ENCODE measurements around the gene ADAMTSL1. TPM values are rescaled to one million over a fixed set of nuclear protein-coding genes. Genes with fewer than 3 reads are reported as not detected.

The ADAMTSL1 gene
- total RNA-seq, 1 donor from 2014 or later = not detected

DNA sequence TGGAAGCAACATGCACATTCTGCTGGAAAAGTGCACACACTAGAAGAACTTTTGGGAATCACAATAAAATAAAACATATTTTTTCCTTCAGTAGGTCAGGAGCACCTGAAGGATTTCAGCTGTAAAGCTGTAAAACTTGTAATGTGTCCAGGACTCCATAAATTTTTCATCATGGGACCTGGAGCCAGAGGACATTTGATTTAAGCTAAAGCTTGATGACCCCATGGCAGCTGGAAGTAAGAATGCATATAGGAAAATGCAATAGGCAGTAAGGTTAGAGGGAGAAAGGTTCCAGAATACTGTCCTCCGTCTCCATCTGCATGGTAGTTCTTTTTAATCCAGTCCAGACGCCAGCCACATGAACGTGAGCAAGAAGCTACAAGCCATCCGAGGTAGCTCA lies 166.0 kb downstream of the ADAMTSL1 start:
- DNase-seq (ENCODE audit: low spot score) = no peak
- Mint-ChIP-seq H3K4me3 (ENCODE audit: low read depth) (no peak overlapping the region), H3K27me3 (ENCODE audit: low read depth) (no peaks in the 10 kb centered on the region), H3K9me3 (no peaks in the 10 kb centered on the region), H3K4me1 (ENCODE audit: low read depth) (no peaks in the 10 kb centered on the region), H3K36me3 (ENCODE audit: low read depth) (no peaks in the 10 kb centered on the region), H3K27ac (no peak overlapping the region)
- intact Hi-C loops (cut with micrococcal nuclease) = no loop called here

GRCh38 chr9:18658804-18659705 lies 185.1 kb downstream of the ADAMTSL1 start:
- DNase-seq (ENCODE audit: low spot score) = no peak
- H3K36me3 Mint-ChIP-seq (ENCODE audit: low read depth) = no peaks in the 10 kb centered on the region
- H3K9me3 Mint-ChIP-seq = no peaks in the 10 kb centered on the region
- H3K4me3 Mint-ChIP-seq (ENCODE audit: low read depth) = no peak overlapping the region
- no peak overlapping the region for H3K27ac Mint-ChIP-seq
- H3K27me3 Mint-ChIP-seq (ENCODE audit: low read depth) = no peaks in the 10 kb centered on the region
- no peaks in the 10 kb centered on the region for H3K4me1 Mint-ChIP-seq (ENCODE audit: low read depth)
- intact Hi-C loops (cut with micrococcal nuclease) = no loop called here

DNA sequence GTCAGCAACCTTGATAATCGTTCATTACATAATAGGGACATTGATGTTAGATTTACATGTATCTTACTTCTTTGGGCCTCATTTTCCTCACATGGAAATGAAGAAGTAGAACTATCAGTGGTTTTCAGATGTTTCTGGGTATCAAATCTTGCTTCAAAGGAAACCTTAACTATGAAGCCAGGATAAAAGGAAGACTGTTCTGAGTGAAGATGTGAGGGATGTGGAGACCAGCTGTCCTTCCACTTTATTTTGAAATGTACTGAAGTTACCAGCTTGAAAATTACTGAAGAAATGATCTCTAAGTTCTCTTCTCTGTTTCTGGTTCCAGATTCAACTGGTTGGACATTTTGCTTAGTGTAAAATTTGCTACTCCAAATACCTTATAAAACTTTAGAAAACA lies 186.0 kb downstream of the ADAMTSL1 start:
- Mint-ChIP-seq H3K27ac (no peak overlapping the region), H3K9me3 (no peaks in the 10 kb centered on the region), H3K27me3 (ENCODE audit: low read depth) (no peaks in the 10 kb centered on the region), H3K36me3 (ENCODE audit: low read depth) (no peaks in the 10 kb centered on the region), H3K4me1 (ENCODE audit: low read depth) (no peaks in the 10 kb centered on the region), H3K4me3 (ENCODE audit: low read depth) (no peak overlapping the region)
- DNase-seq (ENCODE audit: low spot score) = no peak
- intact Hi-C loops (cut with micrococcal nuclease) = no loop called here

GRCh38 chr9:18662320-18662719 lies 188.4 kb downstream of the ADAMTSL1 start:
- H3K36me3 Mint-ChIP-seq (ENCODE audit: low read depth) = no peaks in the 10 kb centered on the region
- H3K27ac Mint-ChIP-seq = no peak overlapping the region
- H3K4me1 Mint-ChIP-seq (ENCODE audit: low read depth) = no peaks in the 10 kb centered on the region
- no peaks in the 10 kb centered on the region for H3K27me3 Mint-ChIP-seq (ENCODE audit: low read depth)
- no peak for DNase-seq (ENCODE audit: low spot score)
- H3K4me3 Mint-ChIP-seq (ENCODE audit: low read depth) = no peak overlapping the region
- H3K9me3 Mint-ChIP-seq = no peaks in the 10 kb centered on the region
- intact Hi-C loops (cut with micrococcal nuclease) = no loop called here

DNA sequence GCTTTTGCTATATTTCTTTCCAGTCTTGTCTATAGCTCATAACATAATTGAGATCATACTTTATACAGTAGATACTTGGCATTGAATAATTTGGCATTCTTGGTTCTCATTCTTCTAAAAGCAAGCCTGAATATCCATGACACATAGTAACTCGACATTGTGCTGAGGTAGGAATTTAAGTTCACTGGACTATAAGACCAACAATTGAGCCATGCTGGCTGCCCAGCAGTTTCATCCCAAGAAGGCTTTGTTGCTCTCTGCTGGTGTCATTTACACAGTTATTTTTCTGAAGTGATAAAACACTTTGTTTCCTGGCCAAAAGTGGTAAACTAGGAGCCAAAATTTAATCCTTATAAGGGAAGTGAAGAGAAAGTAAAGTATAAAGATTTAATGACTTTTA lies 192.0 kb downstream of the ADAMTSL1 start:
- Mint-ChIP-seq H3K4me1 (ENCODE audit: low read depth) (no peaks in the 10 kb centered on the region), H3K9me3 (no peaks in the 10 kb centered on the region), H3K27ac (no peak overlapping the region), H3K36me3 (ENCODE audit: low read depth) (no peaks in the 10 kb centered on the region), H3K4me3 (ENCODE audit: low read depth) (no peak overlapping the region), H3K27me3 (ENCODE audit: low read depth) (no peaks in the 10 kb centered on the region)
- intact Hi-C loops (cut with micrococcal nuclease) = no loop called here
- DNase-seq (ENCODE audit: low spot score) = no peak

GRCh38 chr9:18666348-18666747 lies 192.4 kb downstream of the ADAMTSL1 start:
- Mint-ChIP-seq H3K4me3 (ENCODE audit: low read depth) (no peak overlapping the region), H3K9me3 (no peaks in the 10 kb centered on the region), H3K27me3 (ENCODE audit: low read depth) (no peaks in the 10 kb centered on the region), H3K4me1 (ENCODE audit: low read depth) (no peaks in the 10 kb centered on the region), H3K27ac (no peak overlapping the region), H3K36me3 (ENCODE audit: low read depth) (no peaks in the 10 kb centered on the region)
- intact Hi-C loops (cut with micrococcal nuclease) = no loop called here
- DNase-seq (ENCODE audit: low spot score) = no peak

DNA sequence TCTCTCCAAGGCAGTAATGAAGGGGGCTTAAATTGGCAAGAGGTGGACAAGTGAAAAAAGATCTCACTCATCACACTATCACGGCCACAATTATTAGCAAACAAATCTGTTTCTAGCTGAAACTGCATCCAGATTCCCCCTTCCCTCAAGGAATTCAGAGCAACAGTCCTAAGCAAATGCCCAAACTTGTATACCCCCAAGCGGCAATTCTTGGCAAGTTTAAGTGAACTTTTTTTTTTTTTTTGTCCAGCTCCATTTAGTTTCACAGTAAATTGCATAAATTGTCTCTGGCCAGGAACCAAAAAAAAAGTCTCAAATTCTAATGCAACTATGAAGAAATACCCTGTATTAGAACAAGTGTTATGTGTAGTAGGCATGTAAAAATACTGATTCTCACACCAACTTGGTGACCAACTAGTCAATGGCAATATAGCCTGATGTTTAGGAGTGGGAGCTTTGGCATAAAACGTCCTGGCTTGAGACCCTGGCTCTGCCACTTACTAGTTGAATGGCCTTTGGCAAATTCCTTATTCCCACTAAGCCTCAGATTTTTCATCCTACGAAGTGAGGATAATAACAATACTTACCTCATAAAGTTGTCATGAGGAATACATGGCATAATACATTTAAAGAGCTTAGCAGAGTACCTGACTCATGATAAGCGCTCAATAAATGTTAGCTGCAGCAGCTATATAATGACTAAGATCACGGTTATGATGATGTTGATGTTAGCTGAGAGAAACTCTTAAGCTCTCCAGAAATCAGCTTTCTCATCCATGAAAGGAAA lies 193.2 kb downstream of the ADAMTSL1 start:
- H3K36me3 Mint-ChIP-seq (ENCODE audit: low read depth) = no peaks in the 10 kb centered on the region
- no peak for DNase-seq (ENCODE audit: low spot score)
- no peaks in the 10 kb centered on the region for H3K4me1 Mint-ChIP-seq (ENCODE audit: low read depth)
- H3K4me3 Mint-ChIP-seq (ENCODE audit: low read depth) = no peak overlapping the region
- H3K27me3 Mint-ChIP-seq (ENCODE audit: low read depth) = no peaks in the 10 kb centered on the region
- H3K9me3 Mint-ChIP-seq = no peaks in the 10 kb centered on the region
- no peak overlapping the region for H3K27ac Mint-ChIP-seq
- intact Hi-C loops (cut with micrococcal nuclease) = no loop called here

DNA sequence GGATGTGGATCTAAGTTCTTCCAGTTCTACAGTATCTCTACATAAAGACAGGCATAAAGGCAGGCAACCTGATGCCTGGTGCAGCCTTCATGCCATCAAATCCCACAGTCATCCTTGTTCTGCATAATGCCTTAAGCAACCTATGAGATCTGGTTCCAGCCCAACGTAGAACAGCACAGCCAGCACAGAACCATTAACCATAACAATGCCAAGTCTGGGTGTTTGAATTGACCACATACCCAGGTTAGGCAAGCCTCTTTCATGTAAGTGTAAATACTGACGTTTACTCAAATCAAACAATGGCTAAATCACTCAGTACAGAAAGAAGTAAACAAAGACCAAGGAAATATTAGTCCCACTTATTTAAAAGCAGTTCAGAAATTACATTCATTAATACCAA lies 195.0 kb downstream of the ADAMTSL1 start:
- intact Hi-C loops (cut with micrococcal nuclease) = no loop called here
- no peak for DNase-seq (ENCODE audit: low spot score)
- no peaks in the 10 kb centered on the region for H3K4me1 Mint-ChIP-seq (ENCODE audit: low read depth)
- H3K27me3 Mint-ChIP-seq (ENCODE audit: low read depth) = no peaks in the 10 kb centered on the region
- no peaks in the 10 kb centered on the region for H3K9me3 Mint-ChIP-seq
- H3K36me3 Mint-ChIP-seq (ENCODE audit: low read depth) = no peaks in the 10 kb centered on the region
- no peak overlapping the region for H3K27ac Mint-ChIP-seq
- no peak overlapping the region for H3K4me3 Mint-ChIP-seq (ENCODE audit: low read depth)

DNA sequence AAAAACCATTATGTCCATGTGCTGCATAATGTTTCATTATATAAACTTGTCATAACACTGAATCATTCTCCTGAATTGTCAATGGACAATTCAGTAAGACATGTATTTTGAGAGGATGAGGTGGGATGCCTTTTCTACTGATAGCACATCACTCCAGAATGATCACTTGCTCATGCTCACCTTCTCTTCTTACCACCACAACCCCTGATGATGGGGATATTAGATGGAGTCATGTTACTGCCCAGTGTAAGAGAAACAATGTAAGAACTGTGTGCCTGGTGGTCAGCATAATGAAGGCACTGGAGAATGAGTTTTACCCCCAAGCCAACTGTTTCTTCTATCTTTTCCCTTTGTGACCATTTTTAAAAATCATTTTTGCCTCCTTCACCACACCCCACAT lies 198.8 kb downstream of the ADAMTSL1 start:
- Mint-ChIP-seq H3K27me3 (ENCODE audit: low read depth) (no peaks in the 10 kb centered on the region), H3K9me3 (no peaks in the 10 kb centered on the region), H3K4me3 (ENCODE audit: low read depth) (no peak overlapping the region), H3K27ac (no peak overlapping the region), H3K36me3 (ENCODE audit: low read depth) (no peaks in the 10 kb centered on the region), H3K4me1 (ENCODE audit: low read depth) (no peaks in the 10 kb centered on the region)
- DNase-seq (ENCODE audit: low spot score) = no peak
- intact Hi-C loops (cut with micrococcal nuclease) = no loop called here

DNA sequence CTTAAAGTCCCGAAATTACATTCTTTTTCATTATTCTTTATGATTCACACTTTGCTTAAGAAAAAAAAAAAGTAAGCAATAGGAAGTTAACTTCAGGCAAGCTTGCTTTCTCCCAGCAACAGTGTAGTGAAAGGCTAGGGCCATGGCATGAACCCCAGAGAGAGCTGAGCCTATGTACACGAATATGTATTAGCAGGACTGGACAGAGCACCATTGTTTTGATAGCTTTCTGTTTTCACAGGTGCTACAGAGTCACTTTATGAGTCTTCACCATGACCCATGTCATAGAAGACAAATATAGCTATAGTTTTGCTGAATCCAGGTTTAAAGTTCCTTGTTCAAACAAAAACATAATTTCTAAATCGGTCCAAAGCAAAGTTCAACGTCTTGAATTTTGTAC lies 199.2 kb downstream of the ADAMTSL1 start:
- H3K27me3 Mint-ChIP-seq (ENCODE audit: low read depth) = no peaks in the 10 kb centered on the region
- H3K27ac Mint-ChIP-seq = no peak overlapping the region
- intact Hi-C loops (cut with micrococcal nuclease) = no loop called here
- H3K9me3 Mint-ChIP-seq = no peaks in the 10 kb centered on the region
- no peaks in the 10 kb centered on the region for H3K4me1 Mint-ChIP-seq (ENCODE audit: low read depth)
- H3K36me3 Mint-ChIP-seq (ENCODE audit: low read depth) = no peaks in the 10 kb centered on the region
- H3K4me3 Mint-ChIP-seq (ENCODE audit: low read depth) = no peak overlapping the region
- no peak for DNase-seq (ENCODE audit: low spot score)

GRCh38 chr9:18675332-18675731 lies 201.4 kb downstream of the ADAMTSL1 start:
- no peak overlapping the region for H3K27ac Mint-ChIP-seq
- intact Hi-C loops (cut with micrococcal nuclease) = no loop called here

DNA sequence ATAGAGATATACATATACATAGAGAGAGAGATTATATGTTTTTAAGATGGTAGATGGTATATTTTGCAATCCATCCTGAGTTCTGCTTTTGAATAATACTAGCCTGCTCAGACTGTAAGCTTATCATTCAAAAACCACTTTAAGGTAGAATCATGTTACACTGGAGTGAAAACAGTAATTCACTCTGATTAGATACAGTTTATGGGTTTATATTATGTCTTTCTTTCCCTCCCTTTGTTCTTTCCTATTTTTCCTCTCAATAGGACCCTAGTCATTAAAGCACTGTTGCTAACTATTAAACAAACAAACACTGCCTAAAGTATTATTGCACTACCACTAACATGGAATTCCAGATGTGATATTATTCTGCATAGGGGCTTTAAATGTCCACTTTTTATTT lies 202.0 kb downstream of the ADAMTSL1 start:
- Mint-ChIP-seq H3K27ac (no peak overlapping the region), H3K27me3 (ENCODE audit: low read depth) (no peaks in the 10 kb centered on the region), H3K36me3 (ENCODE audit: low read depth) (no peaks in the 10 kb centered on the region), H3K4me3 (ENCODE audit: low read depth) (no peak overlapping the region), H3K9me3 (no peaks in the 10 kb centered on the region), H3K4me1 (ENCODE audit: low read depth) (no peaks in the 10 kb centered on the region)
- intact Hi-C loops (cut with micrococcal nuclease) = no loop called here
- no peak for DNase-seq (ENCODE audit: low spot score)

More at GRCh38 chr9:18675332-18675731, 201.4 kb downstream of the ADAMTSL1 start:
- Mint-ChIP-seq H3K36me3 (ENCODE audit: low read depth) (no peaks in the 10 kb centered on the region), H3K4me3 (ENCODE audit: low read depth) (no peak overlapping the region), H3K9me3 (no peaks in the 10 kb centered on the region), H3K4me1 (ENCODE audit: low read depth) (no peaks in the 10 kb centered on the region), H3K27me3 (ENCODE audit: low read depth) (no peaks in the 10 kb centered on the region)
- no peak for DNase-seq (ENCODE audit: low spot score)

DNA sequence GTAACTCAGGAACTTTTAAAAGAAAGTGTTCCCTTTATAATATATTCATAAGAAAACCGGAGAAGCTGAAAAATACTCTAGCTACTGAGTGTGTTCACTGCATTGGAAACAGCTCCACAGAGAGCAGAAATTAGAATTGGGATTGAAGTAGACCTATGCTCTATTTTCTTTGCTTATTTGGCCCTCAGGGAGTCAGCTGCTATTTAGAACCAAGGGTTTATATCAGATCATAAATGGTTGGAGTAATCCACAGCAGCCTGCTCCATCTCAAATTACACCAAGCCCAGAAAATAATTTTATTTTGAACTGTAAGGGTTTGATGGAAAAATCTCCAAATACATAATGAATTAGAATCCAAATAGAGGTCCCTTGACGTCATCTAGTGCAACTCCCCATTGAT lies 202.6 kb downstream of the ADAMTSL1 start:
- intact Hi-C loops (cut with micrococcal nuclease) = no loop called here

More for the DNA sequence above, 202.6 kb downstream of the ADAMTSL1 start:
- H3K4me3 Mint-ChIP-seq (ENCODE audit: low read depth) = no peak overlapping the region
- no peaks in the 10 kb centered on the region for H3K9me3 Mint-ChIP-seq
- H3K27me3 Mint-ChIP-seq (ENCODE audit: low read depth) = no peaks in the 10 kb centered on the region
- no peaks in the 10 kb centered on the region for H3K36me3 Mint-ChIP-seq (ENCODE audit: low read depth)
- H3K4me1 Mint-ChIP-seq (ENCODE audit: low read depth) = no peaks in the 10 kb centered on the region
- no peak overlapping the region for H3K27ac Mint-ChIP-seq
- no peak for DNase-seq (ENCODE audit: low spot score)
